Measurements from ENCODE around the gene HADH. TPM values are rescaled to one million over a fixed set of nuclear protein-coding genes. Genes with fewer than 3 reads are reported as not detected.

HADH gene
- total and polyA plus RNA-seq, 3 donors from 2014 or later = 65.6 to 73.8 (median 71.2) TPM

- DNase-seq = no peak
- no peak overlapping the region for H3K27ac ChIP-seq
- no peaks in the 10 kb centered on the region for H3K27me3 ChIP-seq
- no peak overlapping the region for H3K4me3 ChIP-seq
- no peaks in the 10 kb centered on the region for H3K4me1 ChIP-seq
- 69% methylated on average over 7 of the region's 7 CpGs for WGBS, 2 donors
- intact Hi-C loops (cut with DNase I; ENCODE audit: low total_unique reads) = no loop called here
- H3K9me3 ChIP-seq = no peaks in the 10 kb centered on the region
- no peaks in the 10 kb centered on the region for H3K36me3 ChIP-seq (ENCODE audit: low read depth, missing control alignments)
- no peak for TF ChIP-seq POLR2A (IDR thresholded peaks at IDR 0.05)
- no peak for TF ChIP-seq CTCF (IDR thresholded peaks at IDR 0.05)
Measured at GRCh38 chr4:108034565-108034964, 44.9 kb downstream of the HADH start.

- TF ChIP-seq POLR2A (IDR thresholded peaks at IDR 0.05) = no peak
- TF ChIP-seq CTCF (IDR thresholded peaks at IDR 0.05) = no peak
- no peaks in the 10 kb centered on the region for H3K9me3 ChIP-seq
- no peaks in the 10 kb centered on the region for H3K36me3 ChIP-seq (ENCODE audit: low read depth, missing control alignments)
Measured at GRCh38 chr4:108035691-108036090, 46.0 kb downstream of the HADH start.

GRCh38 chr4:108036213-108036612, 46.5 kb downstream of the HADH start:
- Histone ChIP-seq H3K4me3 (no peak overlapping the region), H3K27me3 (no peaks in the 10 kb centered on the region), H3K36me3 (ENCODE audit: low read depth, missing control alignments) (no peaks in the 10 kb centered on the region), H3K27ac (no peak overlapping the region), H3K9me3 (no peaks in the 10 kb centered on the region), H3K4me1 (no peaks in the 10 kb centered on the region)
- no peak for TF ChIP-seq POLR2A (IDR thresholded peaks at IDR 0.05)
- no peak for TF ChIP-seq CTCF (IDR thresholded peaks at IDR 0.05)
- no peak for DNase-seq
- 90 to 92% methylated on average over 7 of the region's 7 CpGs for WGBS, 2 donors
- intact Hi-C loops (cut with DNase I; ENCODE audit: low total_unique reads) = no loop called here

More at GRCh38 chr4:108035691-108036090, 46.0 kb downstream of the HADH start:
- 82 to 84% methylated on average over 6 of the region's 6 CpGs for WGBS, 2 donors
- Histone ChIP-seq H3K4me3 (no peak overlapping the region), H3K4me1 (no peaks in the 10 kb centered on the region), H3K27ac (no peak overlapping the region), H3K27me3 (no peaks in the 10 kb centered on the region)
- DNase-seq = no peak
- intact Hi-C loops (cut with DNase I; ENCODE audit: low total_unique reads) = no loop called here

GRCh38 chr4:108037884-108038283, 48.2 kb downstream of the HADH start:
- WGBS, 2 donors = 89 to 94% methylated on average over 2 of the region's 2 CpGs
- no peak for TF ChIP-seq CTCF (IDR thresholded peaks at IDR 0.05)
- TF ChIP-seq POLR2A (IDR thresholded peaks at IDR 0.05) = no peak
- intact Hi-C loops (cut with DNase I; ENCODE audit: low total_unique reads) = no loop called here

GRCh38 chr4:108042927-108043326, 53.2 kb downstream of the HADH start:
- no peaks in the 10 kb centered on the region for H3K36me3 ChIP-seq (ENCODE audit: low read depth, missing control alignments)
- no peak overlapping the region for H3K4me3 ChIP-seq
- WGBS, 2 donors = 85 to 89% methylated on average over 3 of the region's 3 CpGs
- TF ChIP-seq CTCF (IDR thresholded peaks at IDR 0.05) (no peak), POLR2A (IDR thresholded peaks at IDR 0.05) (no peak)
- no peaks in the 10 kb centered on the region for H3K9me3 ChIP-seq
- intact Hi-C loops (cut with DNase I; ENCODE audit: low total_unique reads) = no loop called here
- no peak for DNase-seq
- no peaks in the 10 kb centered on the region for H3K27me3 ChIP-seq
- H3K4me1 ChIP-seq = no peaks in the 10 kb centered on the region
- H3K27ac ChIP-seq = no peak overlapping the region

More at GRCh38 chr4:108037884-108038283, 48.2 kb downstream of the HADH start:
- Histone ChIP-seq H3K27me3 (no peaks in the 10 kb centered on the region), H3K9me3 (no peaks in the 10 kb centered on the region), H3K4me1 (no peaks in the 10 kb centered on the region), H3K4me3 (no peak overlapping the region), H3K27ac (no peak overlapping the region), H3K36me3 (ENCODE audit: low read depth, missing control alignments) (no peaks in the 10 kb centered on the region)
- DNase-seq = no peak

All from testis (tissue), 3 donors.